ENCODE measurements around the gene TNFAIP8L1. TPM values are rescaled to one million over a fixed set of nuclear protein-coding genes. Genes with fewer than 3 reads are reported as not detected.

TNFAIP8L1 gene
- total and polyA plus RNA-seq, 12 donors: 2.5 to 13.4 (median 6.1) TPM

DNA sequence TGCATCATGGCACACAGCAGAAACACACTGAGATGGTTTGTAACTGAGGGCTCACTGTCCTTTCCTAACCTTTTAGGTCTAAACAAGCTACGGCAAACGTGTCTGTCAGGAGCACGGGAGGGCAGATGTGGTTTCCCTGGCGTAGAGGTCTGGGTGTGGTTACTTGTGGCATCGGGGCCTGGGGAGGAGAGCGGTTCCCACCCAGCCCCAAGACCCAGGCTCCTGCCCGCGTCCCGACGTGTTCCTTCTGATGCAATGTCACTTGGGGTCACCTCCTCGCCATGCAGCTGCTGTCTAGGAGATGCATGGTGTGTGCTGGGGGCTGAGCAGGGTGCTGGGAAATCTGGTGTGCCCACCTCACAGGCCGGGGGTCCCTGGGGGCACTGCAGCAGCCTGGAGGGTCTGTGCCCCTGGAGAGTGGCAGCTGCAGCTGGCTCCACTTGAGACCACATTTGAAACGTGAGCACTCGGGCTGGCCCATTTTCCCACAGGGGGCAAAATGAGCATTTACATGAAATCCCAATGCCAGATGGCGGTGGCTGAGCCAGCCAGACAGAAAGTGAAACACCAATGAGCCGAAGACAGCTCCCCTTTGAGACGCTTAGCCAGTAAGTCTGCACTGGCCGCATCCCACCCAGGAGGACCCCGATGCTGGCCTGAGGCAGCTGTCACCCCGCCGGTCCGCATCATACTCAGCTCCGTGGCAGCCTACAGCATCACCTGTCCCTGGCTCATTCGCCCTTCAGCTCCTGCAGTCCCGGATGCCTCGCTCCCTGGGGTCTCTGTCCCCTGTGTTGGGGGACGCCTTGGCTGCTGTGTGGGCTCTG, 53.1 kb downstream of the TNFAIP8L1 start:
- Histone ChIP-seq H3K27ac (peak overlapping the region in 1 of 10 donors; percentile 56), H3K27me3 (no peaks in the 10 kb centered on the region), H3K4me1 (peaks cover 0 to 42% (median 14%) of the 10 kb centered on the region in 9 donors), H3K36me3 (peaks cover 7 to 99% (median 78%) of the 10 kb centered on the region in 9 donors), H3K9me3 (no peaks in the 10 kb centered on the region), H3K4me3 (no peak overlapping the region)
- WGBS, 2 donors: 89 to 93% methylated on average over 27 of the region's 27 CpGs
- DNase-seq: no peak
- intact Hi-C loops (cut with DNase I): no loop called here
- no peak for ATAC-seq
- TF ChIP-seq, protein P1, sequence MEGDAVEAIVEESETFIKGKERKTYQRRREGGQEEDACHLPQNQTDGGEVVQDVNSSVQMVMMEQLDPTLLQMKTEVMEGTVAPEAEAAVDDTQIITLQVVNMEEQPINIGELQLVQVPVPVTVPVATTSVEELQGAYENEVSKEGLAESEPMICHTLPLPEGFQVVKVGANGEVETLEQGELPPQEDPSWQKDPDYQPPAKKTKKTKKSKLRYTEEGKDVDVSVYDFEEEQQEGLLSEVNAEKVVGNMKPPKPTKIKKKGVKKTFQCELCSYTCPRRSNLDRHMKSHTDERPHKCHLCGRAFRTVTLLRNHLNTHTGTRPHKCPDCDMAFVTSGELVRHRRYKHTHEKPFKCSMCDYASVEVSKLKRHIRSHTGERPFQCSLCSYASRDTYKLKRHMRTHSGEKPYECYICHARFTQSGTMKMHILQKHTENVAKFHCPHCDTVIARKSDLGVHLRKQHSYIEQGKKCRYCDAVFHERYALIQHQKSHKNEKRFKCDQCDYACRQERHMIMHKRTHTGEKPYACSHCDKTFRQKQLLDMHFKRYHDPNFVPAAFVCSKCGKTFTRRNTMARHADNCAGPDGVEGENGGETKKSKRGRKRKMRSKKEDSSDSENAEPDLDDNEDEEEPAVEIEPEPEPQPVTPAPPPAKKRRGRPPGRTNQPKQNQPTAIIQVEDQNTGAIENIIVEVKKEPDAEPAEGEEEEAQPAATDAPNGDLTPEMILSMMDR (IDR thresholded peaks at IDR 0.05): no peak

- no peak overlapping the region for H3K4me3 ChIP-seq
- intact Hi-C loops (cut with DNase I): no loop called here
- 85 to 92% methylated on average over 7 of the region's 7 CpGs for WGBS, 2 donors
- TF ChIP-seq, protein P1 (IDR thresholded peaks at IDR 0.05): no peak
- ATAC-seq: no peak
- H3K27ac ChIP-seq: peak overlapping the region in 1 of 10 donors; percentile 78
- H3K9me3 ChIP-seq: no peaks in the 10 kb centered on the region
- H3K4me1 ChIP-seq: peaks cover 0 to 42% (median 14%) of the 10 kb centered on the region in 9 donors
- H3K27me3 ChIP-seq: no peaks in the 10 kb centered on the region
- no peak for DNase-seq
- H3K36me3 ChIP-seq: peaks cover 7 to 99% (median 78%) of the 10 kb centered on the region in 9 donors
These were observed 53.7 kb downstream of the TNFAIP8L1 start for GRCh38 chr19:4693078-4693350.

DNA sequence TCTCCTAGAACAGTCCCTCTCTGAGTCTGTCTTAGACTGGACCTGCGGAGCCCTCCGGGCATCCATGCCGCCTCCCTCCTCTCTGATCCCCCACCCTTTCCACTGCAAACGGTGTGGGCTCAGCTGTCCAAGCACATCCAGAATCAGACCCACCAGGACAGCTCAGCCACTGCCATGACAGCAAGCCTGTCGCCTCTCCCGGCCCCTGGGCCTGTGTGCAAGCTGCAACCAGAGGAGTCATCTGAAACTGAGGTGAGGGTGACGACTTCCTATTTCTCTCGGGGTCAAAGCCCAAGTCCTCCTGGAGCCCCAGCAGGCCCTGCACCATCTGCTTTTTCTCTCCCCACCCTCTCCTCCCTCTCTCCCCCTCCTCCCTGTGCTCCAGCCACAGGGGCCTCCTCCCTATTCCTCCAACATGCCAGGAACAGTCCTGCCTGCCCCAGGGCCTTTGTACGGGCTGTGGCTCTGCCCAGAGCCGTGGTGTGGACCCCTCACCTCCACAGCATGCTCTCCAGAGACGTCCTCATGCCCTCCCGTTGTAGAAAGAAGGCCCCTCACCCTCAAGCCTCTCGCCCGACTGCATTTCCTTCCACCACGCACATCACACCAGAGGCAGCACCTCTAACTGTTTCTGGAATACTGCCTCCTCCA, 54.3 kb downstream of the TNFAIP8L1 start:
- DNase-seq (no peak), ATAC-seq (no peak)
- no peaks in the 10 kb centered on the region for H3K27me3 ChIP-seq
- WGBS, 2 donors: 88 to 89% methylated on average over 15 of the region's 15 CpGs
- peaks cover 7 to 99% (median 72%) of the 10 kb centered on the region in 9 donors for H3K36me3 ChIP-seq
- peaks cover 0 to 42% (median 14%) of the 10 kb centered on the region in 9 donors for H3K4me1 ChIP-seq
- peak overlapping the region in 8 of 10 donors; percentile 19 to 92 (median 78) for H3K27ac ChIP-seq
- intact Hi-C loops (cut with DNase I): no loop called here
- H3K4me3 ChIP-seq: no peak overlapping the region
- TF ChIP-seq, protein P1 (IDR thresholded peaks at IDR 0.05): no peak
- no peaks in the 10 kb centered on the region for H3K9me3 ChIP-seq

GRCh38 chr19:4694211-4694987, 55.1 kb downstream of the TNFAIP8L1 start:
- Histone ChIP-seq H3K27ac (peak overlapping the region; percentile 19 to 92 (median 75)), H3K4me3 (no peak overlapping the region), H3K27me3 (no peaks in the 10 kb centered on the region), H3K36me3 (peaks cover 0 to 98% (median 68%) of the 10 kb centered on the region in 9 donors), H3K9me3 (no peaks in the 10 kb centered on the region), H3K4me1 (peaks cover 0 to 42% (median 14%) of the 10 kb centered on the region in 9 donors)
- TF ChIP-seq, protein P1 (IDR thresholded peaks at IDR 0.05): no peak
- intact Hi-C loops (cut with DNase I): no loop called here
- WGBS, 2 donors: 76 to 80% methylated on average over 22 of the region's 22 CpGs
- ATAC-seq (peak in 7 of 8 donors; percentile 27 to 69 (median 47)), DNase-seq (peak in 1 of 2 donors; percentile 66)

Data from heart right ventricle (tissue), 16 donors.